T-cell (primary cell): ENCODE results near the gene HSPB1. TPM values are rescaled to one million over a fixed set of nuclear protein-coding genes. Genes with fewer than 3 reads are reported as not detected.
"Not testable (repeated sequence)": the region's sequence is repeated elsewhere in the genome, so short reads cannot be mapped to it uniquely, and the experiment has no call there.

Experiments
- ATAC-seq, 4 experiments: fragments of 200-7000 bp in 3 of 4; fragments of 150-1000 bp in 1 of 4; cut with Tn5 transposase; replicated peaks in 1 of 4; 1 replicate in 3 of 4; 2 replicates in 1 of 4; pipeline ENCODE4 v1.10.0; 2021; ENCODE audit warnings: moderate library complexity in 3 of 4, mild to moderate bottlenecking in 2 of 4, moderate number of reproducible peaks in 1 of 4
- CTCF ChIA-PET, 2 donors: fragments of 300-600 bp; sonication (Branson Sonifier 250); formaldehyde crosslinking; loops; one replicate each; lab custom pipeline; 2022; ENCODE audit warnings: antibody characterized with exemption in 2 of 2; lab: Charles Lee
- POLR2A ChIA-PET, 2 donors: fragments of 300-600 bp; sonication (Branson Sonifier 250); formaldehyde crosslinking; loops; one replicate each; lab custom pipeline; 2022; ENCODE audit warnings: antibody characterized with exemption in 2 of 2; lab: Charles Lee
- DNase-seq, 35 experiments: peaks; one replicate each; pipeline versions ENCODE4 v3.0.0 to v3.0.0-alpha.2; 2013 to 2023
- H3K27ac ChIP-seq: one replicate; pipeline ENCODE4 v1.5.1; 2013; ENCODE audit warnings: low read length
- H3K27me3 ChIP-seq, 2 experiments: replicated peaks in 1 of 2; 1 replicate in 1 of 2; 2 replicates in 1 of 2; pipeline versions ENCODE4 v1.6.1 to v1.7.0; 2013; ENCODE audit warnings: low read length in 1 of 2, mixed read lengths in 1 of 2; ENCODE audit not compliant: control insufficient read depth in 2 of 2, insufficient read depth in 2 of 2; ENCODE audit errors: extremely low read depth in 1 of 2
- H3K36me3 ChIP-seq, 2 donors: 1 replicate in 1 of 2; 2 replicates in 1 of 2; pipeline versions ENCODE4 v1.6.1 to v1.7.0; 2013; ENCODE audit warnings: low read length in 1 of 2; ENCODE audit not compliant: control insufficient read depth in 2 of 2, insufficient read depth in 1 of 2; ENCODE audit errors: extremely low read depth in 1 of 2
- H3K4me1 ChIP-seq, 2 experiments: 1 replicate in 1 of 2; 2 replicates in 1 of 2; pipeline versions ENCODE4 v1.6.1 to v1.7.0; 2013; ENCODE audit warnings: low read length in 2 of 2, mixed read lengths in 1 of 2; ENCODE audit not compliant: insufficient read depth in 2 of 2, control insufficient read depth in 1 of 2; ENCODE audit errors: extremely low read depth in 1 of 2
- H3K4me3 ChIP-seq, 2 donors: 1 replicate in 1 of 2; 2 replicates in 1 of 2; pipeline versions ENCODE4 v1.5.1 to v1.7.0; 2013; ENCODE audit warnings: mild to moderate bottlenecking in 2 of 2, low read length in 1 of 2, moderate library complexity in 1 of 2; ENCODE audit not compliant: control insufficient read depth in 1 of 2; ENCODE audit errors: extremely low read depth in 1 of 2
- H3K9me3 ChIP-seq: 2 replicates; pipeline ENCODE4 v1.7.0; 2013
- H3K27ac Mint-ChIP-seq, 2 donors: one replicate each; pipeline ENCODE4 v1.8.0; 2020 to 2021; ENCODE audit warnings: mild to moderate bottlenecking in 2 of 2, mixed read lengths in 2 of 2
- H3K27me3 Mint-ChIP-seq, 2 donors: one replicate each; pipeline ENCODE4 v1.8.0; 2021 to 2022; ENCODE audit warnings: mixed read lengths in 2 of 2
- H3K36me3 Mint-ChIP-seq: one replicate; pipeline ENCODE4 v1.8.0; 2021; ENCODE audit warnings: mixed read lengths
- H3K4me1 Mint-ChIP-seq, 3 donors: one replicate each; pipeline ENCODE4 v1.8.0; 2020 to 2022; ENCODE audit warnings: mixed read lengths in 3 of 3, mild to moderate bottlenecking in 1 of 3
- H3K4me3 Mint-ChIP-seq, 3 donors: one replicate each; pipeline ENCODE4 v1.8.0; 2020 to 2022; ENCODE audit warnings: mild to moderate bottlenecking in 3 of 3, mixed read lengths in 3 of 3, moderate library complexity in 3 of 3
- H3K9me3 Mint-ChIP-seq, 3 donors: one replicate each; pipeline ENCODE4 v1.8.0; 2020 to 2022; ENCODE audit warnings: mixed read lengths in 3 of 3
- WGBS: methylation state at CpG from one replicate; pipeline ENCODE4 v1.1.5; 2013; ENCODE audit warnings: missing lambda C conversion rate; ENCODE audit not compliant: insufficient coverage; 5-methylcytosine and 5-hydroxymethylcytosine counted together
- total RNA-seq, 35 experiments: library from RNA in 6 of 35; stranded (reverse) in 6 of 35; fragments of 120-200 nt in 1 of 35; gene quantifications; one replicate each; pipeline versions ENCODE4 v1.2.1 to v1.2.4 and lab custom pipeline; 2013 to 2026

HSPB1 gene
- total RNA-seq, 5 donors from 2014 or later (not counting 1 experiment from before 2014, with no cell fraction given), result 38.1 to 43.6 (median 40.1) TPM

GRCh38 chr7:76292213-76292573 lies 10.3 kb upstream of the HSPB1 start:
- Mint-ChIP-seq H3K27ac (no peak overlapping the region), H3K4me3 (no peak overlapping the region), H3K9me3 (no peaks in the 10 kb centered on the region), H3K4me1 (peaks cover 5 to 9% (median 6%) of the 10 kb centered on the region in 3 donors), H3K36me3 (no peaks in the 10 kb centered on the region), H3K27me3 (no peaks in the 10 kb centered on the region)
- ChIA-PET CTCF (interaction anchor here (0.6 to 2.4 kb wide), 7 partner anchors 19 to 502 kb away, joined by 3 to 14 read pairs (median 7); no protein-coding TSS in a partner anchor), POLR2A (interaction anchor here in 1 of 2 donors (0.6 to 0.7 kb wide), 2 partner anchors 32 to 68 kb away, joined by 3 to 6 read pairs; no protein-coding TSS in a partner anchor)
- no peaks in the 10 kb centered on the region for H3K36me3 ChIP-seq
- H3K4me3 ChIP-seq, result no peak overlapping the region
- no peak for DNase-seq
- H3K4me1 ChIP-seq, result peaks cover 0 to 11% of the 10 kb centered on the region in 2 experiments
- ATAC-seq, result peak in 1 of 4 experiments; percentile 9
- peaks cover 0 to 14% of the 10 kb centered on the region in 2 experiments for H3K27me3 ChIP-seq
- H3K27ac ChIP-seq, result no peak overlapping the region
- 13% methylated on average over 3 of the region's 5 CpGs for WGBS
- no peaks in the 10 kb centered on the region for H3K9me3 ChIP-seq

DNA sequence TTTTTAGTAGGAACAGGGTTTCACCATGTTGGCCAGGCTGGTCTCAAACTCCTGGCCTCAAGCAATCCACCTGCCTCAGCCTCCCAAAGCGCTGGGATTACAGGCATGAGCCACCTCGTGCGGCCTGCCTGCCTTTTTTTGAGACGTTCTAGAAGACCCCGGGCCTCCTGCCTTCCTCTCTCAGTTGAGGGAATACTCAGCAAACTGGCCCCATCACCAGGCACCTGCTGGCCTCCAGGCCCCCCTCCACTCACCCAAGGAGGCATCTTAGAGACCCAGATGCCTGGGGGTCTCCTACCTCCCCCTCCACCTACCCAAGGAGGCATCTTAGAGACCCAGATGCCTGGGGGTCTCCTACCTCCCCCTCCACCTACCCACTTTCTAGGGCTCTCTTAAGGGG lies 9.6 kb upstream of the HSPB1 start:
- H3K4me1 Mint-ChIP-seq, POLR2A ChIA-PET, H3K9me3 Mint-ChIP-seq, H3K36me3 ChIP-seq, H3K27me3 Mint-ChIP-seq, ATAC-seq, H3K9me3 ChIP-seq, H3K27ac ChIP-seq, H3K4me3 ChIP-seq, DNase-seq, H3K27ac Mint-ChIP-seq, H3K36me3 Mint-ChIP-seq, H3K4me3 Mint-ChIP-seq: not testable (repeated sequence)
- Histone ChIP-seq H3K4me1 (peaks cover 0 to 11% of the 10 kb centered on the region in 2 experiments), H3K27me3 (peaks cover 0 to 14% of the 10 kb centered on the region in 2 experiments)
- WGBS, result 90% methylated on average over 5 of the region's 5 CpGs
- CTCF ChIA-PET, result interaction anchor here (0.6 to 1.8 kb wide), 4 partner anchors 21 to 115 kb away, joined by 3 to 14 read pairs (median 6); no protein-coding TSS in a partner anchor

DNA sequence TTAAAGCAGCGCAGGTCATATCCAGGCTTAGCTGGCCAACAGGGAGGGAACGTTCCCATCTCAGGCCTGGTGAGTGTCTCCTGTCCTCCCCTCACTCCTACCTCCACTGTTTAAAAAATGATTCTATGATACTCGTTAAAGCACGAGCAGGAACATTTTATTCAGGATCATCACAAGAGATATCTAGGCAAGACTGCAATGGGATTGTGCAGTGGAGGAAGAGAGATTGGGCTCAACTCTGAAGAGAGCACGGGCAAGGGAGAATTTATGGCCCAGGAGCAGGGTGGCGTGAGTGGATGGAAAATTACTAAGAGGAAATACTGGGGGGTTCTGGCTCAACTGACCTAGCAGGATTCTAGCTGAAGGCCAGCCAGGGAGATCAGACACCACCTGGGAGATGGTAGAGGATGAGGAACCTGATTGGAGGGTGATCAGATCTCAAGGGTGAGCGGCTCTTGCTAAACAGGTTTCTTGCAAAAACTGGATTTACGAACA lies 9.0 kb upstream of the HSPB1 start:
- Histone ChIP-seq H3K27me3 (peaks cover 0 to 14% of the 10 kb centered on the region in 2 experiments), H3K27ac (no peak overlapping the region), H3K9me3 (no peaks in the 10 kb centered on the region), H3K36me3 (no peaks in the 10 kb centered on the region), H3K4me1 (peaks cover 0 to 11% of the 10 kb centered on the region in 2 experiments), H3K4me3 (no peak overlapping the region)
- CTCF ChIA-PET, result interaction anchor here in 1 of 2 donors (0.6 to 1.7 kb wide), 2 partner anchors 20 to 73 kb away, joined by 3 to 4 read pairs; no protein-coding TSS in a partner anchor
- WGBS, result 91% methylated on average over 7 of the region's 8 CpGs
- ATAC-seq (no peak), DNase-seq (no peak)
- Mint-ChIP-seq H3K9me3 (no peaks in the 10 kb centered on the region), H3K4me3 (no peak overlapping the region), H3K4me1 (peaks cover 5 to 9% (median 6%) of the 10 kb centered on the region in 3 donors), H3K27ac (no peak overlapping the region), H3K27me3 (no peaks in the 10 kb centered on the region), H3K36me3 (no peaks in the 10 kb centered on the region)
- POLR2A ChIA-PET, result interaction anchor here in 1 of 2 donors (0.6 kb wide), 1 partner anchor 18 kb away, joined by 3 read pairs; no protein-coding TSS in a partner anchor

- no peak overlapping the region for H3K27ac Mint-ChIP-seq
- H3K4me3 Mint-ChIP-seq, result no peak overlapping the region
- Histone ChIP-seq H3K36me3 (no peaks in the 10 kb centered on the region), H3K27me3 (peaks cover 0 to 14% of the 10 kb centered on the region in 2 experiments), H3K27ac (no peak overlapping the region), H3K4me1 (peaks cover 0 to 11% of the 10 kb centered on the region in 2 experiments), H3K4me3 (no peak overlapping the region), H3K9me3 (no peaks in the 10 kb centered on the region)
- ChIA-PET CTCF (interaction anchor here in 1 of 2 donors (1.7 kb wide), 1 partner anchor 19 kb away, joined by 4 read pairs; no protein-coding TSS in a partner anchor), POLR2A (no interaction called here)
- WGBS, result 66% methylated on average over 13 of the region's 20 CpGs
- DNase-seq (no peak), ATAC-seq (no peak)
- H3K9me3 Mint-ChIP-seq, result no peaks in the 10 kb centered on the region
- no peaks in the 10 kb centered on the region for H3K36me3 Mint-ChIP-seq
- H3K27me3 Mint-ChIP-seq, result no peaks in the 10 kb centered on the region
- peaks cover 5 to 9% (median 6%) of the 10 kb centered on the region in 3 donors for H3K4me1 Mint-ChIP-seq
Measured at GRCh38 chr7:76294344-76295024, 8.0 kb upstream of the HSPB1 start.

GRCh38 chr7:76296743-76297740 lies 5.4 kb upstream of the HSPB1 start:
- H3K27me3 ChIP-seq, result peaks cover 0 to 14% of the 10 kb centered on the region in 2 experiments
- Mint-ChIP-seq H3K4me3 (no peak overlapping the region), H3K9me3 (no peaks in the 10 kb centered on the region), H3K27ac (no peak overlapping the region), H3K27me3 (no peaks in the 10 kb centered on the region), H3K36me3 (no peaks in the 10 kb centered on the region), H3K4me1 (peaks cover under 1 to 2% (median 1%) of the 10 kb centered on the region in 3 donors)
- CTCF ChIA-PET, result interaction anchor here in 1 of 2 donors (0.8 to 1.0 kb wide), 2 partner anchors 14 to 17 kb away, joined by 4 to 6 read pairs; no protein-coding TSS in a partner anchor
- POLR2A ChIA-PET, result no interaction called here
- no peaks in the 10 kb centered on the region for H3K9me3 ChIP-seq
- WGBS, result 58% methylated on average over 9 of the region's 22 CpGs
- H3K27ac ChIP-seq, result no peak overlapping the region
- H3K4me3 ChIP-seq, result no peak overlapping the region
- no peaks in the 10 kb centered on the region for H3K36me3 ChIP-seq
- H3K4me1 ChIP-seq, result peaks cover under 1 to 5% of the 10 kb centered on the region in 2 experiments
- ATAC-seq (no peak), DNase-seq (no peak)
